ENCODE measurements around the gene ZNF750.

The ZNF750 gene

DNA sequence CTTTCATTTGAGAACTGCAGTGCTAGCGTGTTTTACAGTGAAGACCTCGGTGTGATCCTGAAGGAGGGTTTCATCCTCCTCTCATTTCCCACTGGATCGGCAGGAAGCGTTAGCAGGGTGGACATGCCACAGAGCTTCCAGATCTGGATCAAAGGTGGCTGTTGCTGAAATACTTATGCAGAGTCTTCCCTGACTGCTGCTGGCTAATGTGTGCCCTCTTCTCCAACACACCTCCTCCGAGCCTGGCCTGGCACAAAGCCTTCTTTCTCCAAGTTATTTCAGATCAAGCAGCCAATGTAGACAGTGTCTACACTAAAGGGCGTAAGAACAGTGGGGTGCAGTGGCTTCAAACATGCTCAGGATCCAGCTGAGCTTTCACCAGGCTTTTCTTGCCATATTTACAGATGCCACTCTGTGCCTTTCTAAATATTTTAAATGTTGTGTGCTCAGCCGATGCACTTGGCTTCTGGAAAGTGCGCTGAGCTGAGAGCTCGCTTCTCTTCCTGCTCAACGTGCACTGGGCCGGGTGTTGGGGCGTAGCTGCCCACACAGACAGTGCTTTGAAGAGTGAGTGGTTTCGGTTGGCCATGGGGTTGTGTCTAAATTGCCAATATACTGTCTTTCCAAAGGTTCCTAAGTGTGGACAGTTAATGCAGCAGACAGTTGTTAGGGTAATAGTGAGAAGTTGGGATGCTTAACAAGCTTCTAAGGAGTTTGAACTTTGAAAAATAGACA lies 2.1 kb downstream of the ZNF750 start:
- H3K9ac ChIP-seq (ENCODE audit: low read length), result no peak overlapping the region
- H4K20me1 ChIP-seq (ENCODE audit: insufficient read depth, low read length), result no peaks in the 10 kb centered on the region; the same call in 1 of the 2 replicates
- H3K4me3 ChIP-seq (ENCODE audit: low read length), result no peak overlapping the region
- no peaks in the 10 kb centered on the region for H3K79me2 ChIP-seq (ENCODE audit: low read length)
- no peaks in the 10 kb centered on the region for H3K4me1 ChIP-seq (ENCODE audit: low read length)
- H3K4me2 ChIP-seq (ENCODE audit: low read length), result no peak overlapping the region
- H3K27ac ChIP-seq (ENCODE audit: low read length), result no peak overlapping the region
- no peak for TF ChIP-seq EZH2phosphoT487 (IDR thresholded peaks at IDR 0.05; ENCODE audit: low read depth)
- TF ChIP-seq, protein P1, sequence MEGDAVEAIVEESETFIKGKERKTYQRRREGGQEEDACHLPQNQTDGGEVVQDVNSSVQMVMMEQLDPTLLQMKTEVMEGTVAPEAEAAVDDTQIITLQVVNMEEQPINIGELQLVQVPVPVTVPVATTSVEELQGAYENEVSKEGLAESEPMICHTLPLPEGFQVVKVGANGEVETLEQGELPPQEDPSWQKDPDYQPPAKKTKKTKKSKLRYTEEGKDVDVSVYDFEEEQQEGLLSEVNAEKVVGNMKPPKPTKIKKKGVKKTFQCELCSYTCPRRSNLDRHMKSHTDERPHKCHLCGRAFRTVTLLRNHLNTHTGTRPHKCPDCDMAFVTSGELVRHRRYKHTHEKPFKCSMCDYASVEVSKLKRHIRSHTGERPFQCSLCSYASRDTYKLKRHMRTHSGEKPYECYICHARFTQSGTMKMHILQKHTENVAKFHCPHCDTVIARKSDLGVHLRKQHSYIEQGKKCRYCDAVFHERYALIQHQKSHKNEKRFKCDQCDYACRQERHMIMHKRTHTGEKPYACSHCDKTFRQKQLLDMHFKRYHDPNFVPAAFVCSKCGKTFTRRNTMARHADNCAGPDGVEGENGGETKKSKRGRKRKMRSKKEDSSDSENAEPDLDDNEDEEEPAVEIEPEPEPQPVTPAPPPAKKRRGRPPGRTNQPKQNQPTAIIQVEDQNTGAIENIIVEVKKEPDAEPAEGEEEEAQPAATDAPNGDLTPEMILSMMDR (IDR thresholded peaks at IDR 0.05; ENCODE audit: low read depth, low read length), result no peak
- no peaks in the 10 kb centered on the region for H3K27me3 ChIP-seq (ENCODE audit: low read depth, low read length)
- H2AFZ ChIP-seq (ENCODE audit: low read depth, low read length), result no peak overlapping the region
- no peaks in the 10 kb centered on the region for H3K36me3 ChIP-seq (replicated peaks; ENCODE audit: low read depth, low read length)
- no peaks in the 10 kb centered on the region for H3K9me3 ChIP-seq (ENCODE audit: insufficient read depth, low read length)

GRCh38 chr17:82836823-82837357 lies 2.9 kb downstream of the ZNF750 start:
- Histone ChIP-seq H3K9me3 (ENCODE audit: insufficient read depth, low read length) (no peaks in the 10 kb centered on the region), H3K36me3 (replicated peaks; ENCODE audit: low read depth, low read length) (no peaks in the 10 kb centered on the region), H3K27me3 (ENCODE audit: low read depth, low read length) (no peaks in the 10 kb centered on the region), H3K4me2 (ENCODE audit: low read length) (no peak overlapping the region), H2AFZ (ENCODE audit: low read depth, low read length) (no peak overlapping the region), H3K27ac (ENCODE audit: low read length) (no peak overlapping the region), H3K9ac (ENCODE audit: low read length) (no peak overlapping the region), H3K4me1 (ENCODE audit: low read length) (no peaks in the 10 kb centered on the region), H3K4me3 (ENCODE audit: low read length) (no peak overlapping the region), H3K79me2 (ENCODE audit: low read length) (no peaks in the 10 kb centered on the region), H4K20me1 (ENCODE audit: insufficient read depth, low read length) (no peaks in the 10 kb centered on the region; the same call in 1 of the 2 replicates)
- TF ChIP-seq, protein P1 (IDR thresholded peaks at IDR 0.05; ENCODE audit: low read depth, low read length), result no peak
- no peak for TF ChIP-seq EZH2phosphoT487 (IDR thresholded peaks at IDR 0.05; ENCODE audit: low read depth)

GRCh38 chr17:82835766-82836512 lies 3.9 kb downstream of the ZNF750 start:
- Histone ChIP-seq H2AFZ (ENCODE audit: low read depth, low read length) (no peak overlapping the region), H3K4me3 (ENCODE audit: low read length) (no peak overlapping the region), H4K20me1 (ENCODE audit: insufficient read depth, low read length) (no peaks in the 10 kb centered on the region; the same call in 1 of the 2 replicates), H3K4me2 (ENCODE audit: low read length) (no peak overlapping the region), H3K36me3 (replicated peaks; ENCODE audit: low read depth, low read length) (no peaks in the 10 kb centered on the region), H3K27ac (ENCODE audit: low read length) (no peak overlapping the region), H3K9me3 (ENCODE audit: insufficient read depth, low read length) (no peaks in the 10 kb centered on the region), H3K4me1 (ENCODE audit: low read length) (no peaks in the 10 kb centered on the region), H3K79me2 (ENCODE audit: low read length) (no peaks in the 10 kb centered on the region), H3K27me3 (ENCODE audit: low read depth, low read length) (no peaks in the 10 kb centered on the region), H3K9ac (ENCODE audit: low read length) (no peak overlapping the region)
- TF ChIP-seq, protein P1 (IDR thresholded peaks at IDR 0.05; ENCODE audit: low read depth, low read length), result no peak
- no peak for TF ChIP-seq EZH2phosphoT487 (IDR thresholded peaks at IDR 0.05; ENCODE audit: low read depth)

DNA sequence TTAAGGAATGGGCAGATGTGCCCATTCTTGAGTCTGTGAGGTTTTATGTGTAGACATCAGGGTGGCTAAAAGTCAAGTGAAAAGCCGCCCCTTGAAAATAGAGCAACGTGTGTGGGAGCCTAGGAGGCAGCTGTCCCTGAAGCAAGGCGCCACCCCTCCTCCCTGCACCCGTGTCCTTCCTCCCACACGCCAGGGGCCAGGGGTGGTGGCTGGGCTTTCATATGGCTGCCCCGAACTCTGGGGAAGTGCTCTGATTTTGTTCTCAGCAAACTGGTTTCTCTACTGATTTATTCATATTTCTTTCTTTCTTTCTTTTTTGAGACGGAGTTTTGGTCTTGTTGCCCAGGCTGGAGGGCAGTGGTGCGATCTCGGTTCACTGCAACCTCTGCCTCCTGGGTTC lies 4.7 kb downstream of the ZNF750 start:
- TF ChIP-seq EZH2phosphoT487 (IDR thresholded peaks at IDR 0.05; ENCODE audit: low read depth), result no peak
- Histone ChIP-seq H3K4me1 (ENCODE audit: low read length) (no peaks in the 10 kb centered on the region), H3K9ac (ENCODE audit: low read length) (no peak overlapping the region), H3K79me2 (ENCODE audit: low read length) (no peaks in the 10 kb centered on the region), H3K4me2 (ENCODE audit: low read length) (no peak overlapping the region), H2AFZ (ENCODE audit: low read depth, low read length) (no peak overlapping the region), H3K27me3 (ENCODE audit: low read depth, low read length) (no peaks in the 10 kb centered on the region), H3K36me3 (replicated peaks; ENCODE audit: low read depth, low read length) (no peaks in the 10 kb centered on the region), H3K4me3 (ENCODE audit: low read length) (no peak overlapping the region), H4K20me1 (ENCODE audit: insufficient read depth, low read length) (no peaks in the 10 kb centered on the region; the same call in 1 of the 2 replicates), H3K9me3 (ENCODE audit: insufficient read depth, low read length) (no peaks in the 10 kb centered on the region), H3K27ac (ENCODE audit: low read length) (no peak overlapping the region)
